ENCODE data around the gene PIGB. TPM values are rescaled to one million over a fixed set of nuclear protein-coding genes. Genes with fewer than 3 reads are reported as not detected.

PIGB gene
- total RNA-seq = 10 to 100 TPM; 26.4 to 28.6 TPM
- 10 to 100 TPM; 13.0 to 18.7 TPM for polyA plus RNA-seq

DNA sequence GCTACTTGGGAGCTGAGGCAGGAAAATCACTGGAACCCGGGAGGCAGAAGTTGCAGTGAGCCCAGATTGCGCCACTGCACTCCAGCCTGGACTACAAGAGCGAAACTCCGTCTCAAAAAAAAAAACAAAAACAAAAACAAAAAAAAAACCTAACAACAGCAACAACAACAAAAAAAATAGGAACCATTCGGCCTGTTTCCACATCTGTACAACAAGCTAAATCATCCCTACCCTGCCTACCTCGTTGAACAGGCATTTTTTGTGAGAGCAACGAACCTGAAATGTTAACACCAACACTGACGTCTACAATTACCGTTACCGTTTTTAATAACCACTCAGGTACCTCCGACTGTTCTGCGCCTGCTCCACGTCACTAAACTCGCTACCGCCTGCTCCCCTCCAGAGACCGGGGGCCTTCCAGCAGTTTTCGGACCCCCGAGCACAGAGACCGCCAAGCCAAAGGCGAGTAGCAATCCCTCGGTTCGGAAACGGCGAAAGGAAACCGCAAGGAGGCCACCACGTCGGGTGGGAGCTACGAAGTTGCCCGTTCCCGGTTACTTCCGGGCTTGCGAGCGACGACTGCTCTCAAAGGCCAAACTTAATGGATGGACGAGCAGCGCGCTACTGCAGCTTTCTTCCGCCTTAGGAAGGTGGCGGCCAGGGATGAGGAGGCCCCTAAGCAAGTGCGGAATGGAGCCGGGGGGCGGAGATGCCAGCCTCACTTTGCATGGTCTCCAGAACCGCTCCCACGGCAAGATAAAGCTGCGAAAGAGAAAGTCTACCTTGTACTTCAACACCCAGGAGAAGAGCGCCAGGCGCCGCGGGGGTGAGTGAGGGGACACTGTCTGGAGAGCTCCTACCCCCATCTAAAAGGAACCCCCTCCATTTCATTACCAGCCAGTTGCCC is at the start of gene PIGB, which contains the start of gene PIGBOS1:
TSS of gene PIGB (plus strand) at position 635 of the 907 bp plus-strand sequence. CDS start at position 664, 29 bp downstream.
TSS of gene PIGBOS1 (minus strand) at position 536 of the 907 bp plus-strand sequence. CDS start 1,331 bp downstream, outside the sequence.
- intact Hi-C loops (cut with micrococcal nuclease) = loop anchor here (1.0 to 2.0 kb wide), 4 partner anchors 28 to 122 kb away; partner anchors contain the start of genes CCPG1 and PIERCE2
- H3K36me3 Mint-ChIP-seq = peaks cover 27 to 37% of the 10 kb centered on the region in 2 donors
- peak within 1 kb of the TSS; percentile 99 to 100 (median 100) for H3K27ac Mint-ChIP-seq
- peak within 1 kb of the TSS; percentile 98 to 100 for H3K4me3 ChIP-seq (ENCODE audit: low read length in 2 of 2)
- peaks cover 44 to 82% (median 64%) of the 10 kb centered on the region in 4 donors for H3K4me1 Mint-ChIP-seq
- no peaks in the 10 kb centered on the region for H3K27me3 Mint-ChIP-seq
- DNase-seq = peak; percentile 83 to 88 (median 87)
- ChIA-PET CTCF (ENCODE audit: partially characterized antibody) (interaction anchor here (0.8 to 2.2 kb wide), 12 partner anchors 8 to 124 kb away, joined by 3 to 14 read pairs (median 4); partner anchors contain the start of genes CCPG1, PIERCE2 and RSL24D1), POLR2A (ENCODE audit: partially characterized antibody) (interaction anchor here (0.7 to 3.3 kb wide), 21 partner anchors 9 to 925 kb away, joined by 3 to 48 read pairs (median 5); partner anchors contain the start of genes CCPG1, PIERCE2, RAB27A and RSL24D1)
- H3K36me3 ChIP-seq (ENCODE audit: insufficient read depth, low read length) = no peaks in the 10 kb centered on the region
- H3K4me3 Mint-ChIP-seq = peak within 1 kb of the TSS; percentile 96 to 100 (median 98)
- peak within 1 kb of the TSS; percentile 93 for H3K27ac ChIP-seq (ENCODE audit: low read depth, low read length)
- no peaks in the 10 kb centered on the region for H3K27me3 ChIP-seq (ENCODE audit: insufficient read depth, low read length)
- peaks cover 0 to 6% (median 0%) of the 10 kb centered on the region in 8 donors for H3K9me3 Mint-ChIP-seq
- H3K9me3 ChIP-seq (ENCODE audit: control insufficient read depth in 1 of 2, low read length in 2 of 2) = no peaks in the 10 kb centered on the region
- H3K4me1 ChIP-seq (ENCODE audit: insufficient read depth, low read length) = peaks cover 61% of the 10 kb centered on the region

DNA sequence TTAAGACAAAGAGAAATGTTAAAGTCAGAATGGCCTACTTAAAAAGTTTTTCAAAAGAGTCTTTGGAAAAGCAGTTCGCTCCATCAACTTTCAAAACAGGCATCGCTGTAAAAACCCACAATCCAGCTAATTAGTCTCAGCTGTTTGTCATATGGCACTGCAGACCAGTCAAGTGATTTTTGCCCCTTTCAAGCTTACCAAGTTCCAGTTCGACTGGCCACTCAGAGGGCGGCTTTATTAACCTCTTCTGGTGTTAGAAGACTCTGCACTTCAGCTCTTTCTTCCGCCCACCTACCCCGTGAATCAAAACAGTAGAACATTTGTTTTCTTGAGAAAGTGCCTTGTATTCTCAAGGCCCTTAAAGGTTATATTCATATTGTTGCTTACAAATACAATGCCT is 48.7 kb upstream of the PIGB start:
- Mint-ChIP-seq H3K4me1 (peaks cover 55 to 89% (median 74%) of the 10 kb centered on the region in 4 donors), H3K27me3 (no peaks in the 10 kb centered on the region), H3K4me3 (peak overlapping the region in 6 of 8 donors; percentile 2 to 60 (median 25)), H3K36me3 (peaks cover 20 to 22% of the 10 kb centered on the region in 2 donors), H3K27ac (peak overlapping the region; percentile 74 to 98 (median 90)), H3K9me3 (no peaks in the 10 kb centered on the region)
- no peak for DNase-seq
- POLR2A ChIA-PET (ENCODE audit: partially characterized antibody) = interaction anchor here (0.6 to 10.6 kb wide), 4 partner anchors 12 to 73 kb away, joined by 3 to 201 read pairs (median 7); partner anchors contain the start of genes RAB27A and RSL24D1
- intact Hi-C loops (cut with micrococcal nuclease) = no loop called here
- Histone ChIP-seq H3K9me3 (ENCODE audit: control insufficient read depth in 1 of 2, low read length in 2 of 2) (no peaks in the 10 kb centered on the region), H3K4me3 (ENCODE audit: low read length in 2 of 2) (no peak overlapping the region), H3K27ac (ENCODE audit: low read depth, low read length) (no peak overlapping the region), H3K27me3 (ENCODE audit: insufficient read depth, low read length) (no peaks in the 10 kb centered on the region), H3K36me3 (ENCODE audit: insufficient read depth, low read length) (no peaks in the 10 kb centered on the region), H3K4me1 (ENCODE audit: insufficient read depth, low read length) (peaks cover 76% of the 10 kb centered on the region)
- CTCF ChIA-PET (ENCODE audit: partially characterized antibody) = interaction anchor here (1.1 to 3.4 kb wide), 3 partner anchors 19 to 165 kb away, joined by 3 to 10 read pairs (median 3); no protein-coding TSS in a partner anchor

DNA sequence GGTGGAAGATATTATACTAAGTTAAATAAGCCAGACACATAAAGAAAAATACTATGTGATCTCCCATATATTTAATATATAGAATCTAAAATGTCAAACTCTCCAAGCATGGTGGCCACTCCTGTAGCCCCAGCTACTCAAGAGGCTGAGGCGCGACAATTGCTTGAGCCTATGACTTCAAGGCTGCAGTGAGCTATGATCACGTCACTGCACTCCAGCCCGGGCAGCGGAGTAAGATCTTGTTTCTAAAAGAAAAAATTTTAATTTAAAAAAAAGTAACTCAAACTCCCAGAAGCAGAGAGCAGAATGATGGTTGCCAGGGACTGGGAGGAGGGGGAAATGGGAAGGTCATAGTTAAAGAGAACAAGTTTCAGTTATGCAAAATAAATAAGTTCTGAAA is 42.7 kb upstream of the PIGB start:
- Histone ChIP-seq H3K27me3 (ENCODE audit: insufficient read depth, low read length) (no peaks in the 10 kb centered on the region), H3K4me3 (ENCODE audit: low read length in 2 of 2) (no peak overlapping the region), H3K36me3 (ENCODE audit: insufficient read depth, low read length) (no peaks in the 10 kb centered on the region), H3K27ac (ENCODE audit: low read depth, low read length) (peak overlapping the region; percentile 69), H3K4me1 (ENCODE audit: insufficient read depth, low read length) (peaks cover 71% of the 10 kb centered on the region), H3K9me3 (ENCODE audit: control insufficient read depth in 1 of 2, low read length in 2 of 2) (no peaks in the 10 kb centered on the region)
- peaks cover 57 to 89% (median 73%) of the 10 kb centered on the region in 4 donors for H3K4me1 Mint-ChIP-seq
- H3K36me3 Mint-ChIP-seq = peaks cover 3 to 11% of the 10 kb centered on the region in 2 donors
- no peak for DNase-seq
- H3K9me3 Mint-ChIP-seq = no peaks in the 10 kb centered on the region
- peak overlapping the region; percentile 75 to 98 (median 96) for H3K27ac Mint-ChIP-seq
- no peaks in the 10 kb centered on the region for H3K27me3 Mint-ChIP-seq
- CTCF ChIA-PET (ENCODE audit: partially characterized antibody) = interaction anchor here (0.6 to 3.2 kb wide), 9 partner anchors 9 to 159 kb away, joined by 3 to 19 read pairs (median 5); no protein-coding TSS in a partner anchor
- intact Hi-C loops (cut with micrococcal nuclease) = no loop called here
- peak overlapping the region in 6 of 8 donors; percentile 26 to 82 (median 70) for H3K4me3 Mint-ChIP-seq
- POLR2A ChIA-PET (ENCODE audit: partially characterized antibody) = interaction anchor here (1.0 to 14.7 kb wide), 6 partner anchors 8 to 79 kb away, joined by 3 to 201 read pairs (median 6); partner anchors contain the start of genes PIGB, PIGBOS1 and RSL24D1

DNA sequence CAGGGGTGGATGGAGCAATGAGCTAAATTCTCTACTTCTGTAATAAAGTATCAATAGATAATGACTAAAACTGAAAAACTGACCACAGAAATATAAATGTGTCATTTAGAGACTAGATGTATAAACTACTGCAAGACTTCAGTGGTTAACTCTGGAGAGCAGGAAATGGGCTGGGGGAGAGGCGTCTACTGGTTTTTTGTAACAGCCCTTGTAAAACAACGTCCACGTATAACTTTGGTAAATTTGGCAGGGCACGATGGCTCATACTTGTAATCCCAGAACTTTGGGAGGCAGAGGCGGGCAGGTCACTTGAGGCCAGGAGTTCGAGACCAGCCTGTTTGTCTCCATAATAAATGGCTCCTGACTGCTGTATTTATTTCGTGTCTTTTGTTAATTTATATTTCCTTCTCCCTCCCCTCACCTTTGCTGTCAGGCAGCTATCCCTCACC is 41.9 kb upstream of the PIGB start:
- H3K27ac ChIP-seq (ENCODE audit: low read depth, low read length) = peak overlapping the region; percentile 69
- intact Hi-C loops (cut with micrococcal nuclease) = loop anchor here (1.0 kb wide), 1 partner anchor 10 kb away; no protein-coding TSS in a partner anchor
- Mint-ChIP-seq H3K9me3 (no peaks in the 10 kb centered on the region), H3K4me3 (peak overlapping the region; percentile 57 to 92 (median 82)), H3K27me3 (no peaks in the 10 kb centered on the region), H3K27ac (peak overlapping the region; percentile 87 to 98 (median 96)), H3K4me1 (peaks cover 59 to 90% (median 76%) of the 10 kb centered on the region in 4 donors), H3K36me3 (peaks cover 3 to 11% of the 10 kb centered on the region in 2 donors)
- no peaks in the 10 kb centered on the region for H3K36me3 ChIP-seq (ENCODE audit: insufficient read depth, low read length)
- H3K9me3 ChIP-seq (ENCODE audit: control insufficient read depth in 1 of 2, low read length in 2 of 2) = no peaks in the 10 kb centered on the region
- peaks cover 72% of the 10 kb centered on the region for H3K4me1 ChIP-seq (ENCODE audit: insufficient read depth, low read length)
- ChIA-PET CTCF (ENCODE audit: partially characterized antibody) (interaction anchor here (0.7 to 3.2 kb wide), 9 partner anchors 10 to 158 kb away, joined by 3 to 19 read pairs (median 5); no protein-coding TSS in a partner anchor), POLR2A (ENCODE audit: partially characterized antibody) (interaction anchor here (1.0 to 14.7 kb wide), 10 partner anchors 9 to 131 kb away, joined by 3 to 201 read pairs (median 4); partner anchors contain the start of genes CCPG1, PIERCE2, PIGB and PIGBOS1)
- H3K4me3 ChIP-seq (ENCODE audit: low read length in 2 of 2) = peak overlapping the region; percentile 3 to 25
- peak; percentile 52 to 87 (median 53) for DNase-seq
- no peaks in the 10 kb centered on the region for H3K27me3 ChIP-seq (ENCODE audit: insufficient read depth, low read length)

DNA sequence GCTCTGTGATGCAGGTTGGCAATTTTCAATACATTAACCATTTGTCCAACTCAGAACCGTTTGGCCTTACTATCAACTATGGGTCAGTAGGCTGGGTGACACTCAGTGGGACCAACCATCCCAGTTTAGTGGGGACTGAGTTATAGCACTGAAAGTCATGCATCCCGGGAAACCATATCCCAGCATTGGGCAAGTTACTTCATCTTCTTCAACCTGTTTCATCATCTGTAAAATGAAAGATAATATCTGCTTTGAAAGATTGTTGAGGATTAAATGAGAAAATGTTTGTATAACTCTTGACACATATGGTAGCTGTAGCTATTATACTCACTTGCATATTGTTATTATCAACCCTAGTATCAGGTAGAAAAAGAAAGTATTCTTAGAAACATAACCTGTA is 41.3 kb upstream of the PIGB start:
- H3K27ac Mint-ChIP-seq = peak overlapping the region; percentile 87 to 98 (median 96)
- Histone ChIP-seq H3K27ac (ENCODE audit: low read depth, low read length) (peak overlapping the region; percentile 69), H3K4me3 (ENCODE audit: low read length in 2 of 2) (peak overlapping the region; percentile 3 to 25), H3K27me3 (ENCODE audit: insufficient read depth, low read length) (no peaks in the 10 kb centered on the region), H3K36me3 (ENCODE audit: insufficient read depth, low read length) (no peaks in the 10 kb centered on the region), H3K9me3 (ENCODE audit: control insufficient read depth in 1 of 2, low read length in 2 of 2) (no peaks in the 10 kb centered on the region), H3K4me1 (ENCODE audit: insufficient read depth, low read length) (peaks cover 72% of the 10 kb centered on the region)
- H3K36me3 Mint-ChIP-seq = peaks cover 3 to 11% of the 10 kb centered on the region in 2 donors
- POLR2A ChIA-PET (ENCODE audit: partially characterized antibody) = interaction anchor here (1.0 to 14.7 kb wide), 9 partner anchors 10 to 130 kb away, joined by 3 to 201 read pairs (median 4); partner anchors contain the start of genes CCPG1, PIERCE2, PIGB and PIGBOS1
- no peaks in the 10 kb centered on the region for H3K27me3 Mint-ChIP-seq
- peaks cover 61 to 92% (median 79%) of the 10 kb centered on the region in 4 donors for H3K4me1 Mint-ChIP-seq
- CTCF ChIA-PET (ENCODE audit: partially characterized antibody) = interaction anchor here (1.3 to 3.2 kb wide), 7 partner anchors 9 to 157 kb away, joined by 3 to 19 read pairs (median 5); no protein-coding TSS in a partner anchor
- H3K4me3 Mint-ChIP-seq = peak overlapping the region; percentile 57 to 92 (median 82)
- intact Hi-C loops (cut with micrococcal nuclease) = loop anchor here (1.0 kb wide), 1 partner anchor 10 kb away; no protein-coding TSS in a partner anchor
- H3K9me3 Mint-ChIP-seq = no peaks in the 10 kb centered on the region
- DNase-seq = no peak

DNA sequence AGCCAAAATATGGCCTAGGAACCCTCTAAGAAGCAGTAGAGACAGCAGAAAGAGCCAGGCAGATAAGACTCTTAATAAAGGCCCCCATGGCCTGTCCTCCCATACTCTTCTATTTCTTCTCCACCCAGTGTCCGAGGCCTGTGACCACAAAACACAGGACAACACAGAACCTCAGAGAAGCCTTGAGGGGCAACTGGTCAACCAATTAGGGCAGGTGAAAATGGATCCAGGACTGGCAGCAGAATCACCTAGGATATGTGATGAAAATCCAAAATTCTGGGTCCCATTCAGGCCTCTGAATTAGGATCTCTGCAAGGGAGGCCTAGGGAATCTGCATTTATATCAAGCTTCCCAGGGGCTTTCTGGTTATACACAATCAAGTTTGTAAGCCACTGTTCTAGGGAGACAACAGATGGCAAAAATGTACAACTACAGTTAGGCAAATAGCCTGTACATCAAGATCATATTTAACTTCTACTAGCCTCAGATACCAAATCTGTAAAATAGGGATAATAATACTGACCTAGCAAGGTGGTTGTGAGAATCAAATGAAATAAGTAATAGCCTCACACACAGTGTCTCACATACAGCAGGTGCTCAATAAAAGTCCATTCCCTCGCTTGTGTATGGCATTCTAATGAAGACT is 39.8 kb upstream of the PIGB start:
- peaks cover 0 to 6% of the 10 kb centered on the region in 2 donors for H3K36me3 Mint-ChIP-seq
- ChIA-PET CTCF (ENCODE audit: partially characterized antibody) (interaction anchor here (4.5 kb wide), 1 partner anchor 61 kb away, joined by 22 read pairs; no protein-coding TSS in a partner anchor), POLR2A (ENCODE audit: partially characterized antibody) (interaction anchor here (1.2 to 14.7 kb wide), 4 partner anchors 9 to 82 kb away, joined by 5 to 201 read pairs (median 6); partner anchors contain the start of gene RSL24D1)
- peaks cover 67 to 95% (median 81%) of the 10 kb centered on the region in 4 donors for H3K4me1 Mint-ChIP-seq
- Histone ChIP-seq H3K4me1 (ENCODE audit: insufficient read depth, low read length) (peaks cover 84% of the 10 kb centered on the region), H3K4me3 (ENCODE audit: low read length in 2 of 2) (peak overlapping the region; percentile 14 to 25), H3K27me3 (ENCODE audit: insufficient read depth, low read length) (no peaks in the 10 kb centered on the region), H3K36me3 (ENCODE audit: insufficient read depth, low read length) (no peaks in the 10 kb centered on the region), H3K27ac (ENCODE audit: low read depth, low read length) (peak overlapping the region; percentile 56), H3K9me3 (ENCODE audit: control insufficient read depth in 1 of 2, low read length in 2 of 2) (no peaks in the 10 kb centered on the region)
- peak overlapping the region; percentile 87 to 98 (median 95) for H3K27ac Mint-ChIP-seq
- no peaks in the 10 kb centered on the region for H3K27me3 Mint-ChIP-seq
- H3K4me3 Mint-ChIP-seq = peak overlapping the region; percentile 33 to 88 (median 70)
- intact Hi-C loops (cut with micrococcal nuclease) = loop anchor here (1.0 kb wide), 1 partner anchor 11 kb away; no protein-coding TSS in a partner anchor
- H3K9me3 Mint-ChIP-seq = no peaks in the 10 kb centered on the region
- DNase-seq = no peak

Measured in CD4-positive, alpha-beta memory T cell (primary cell).